NCI-H2107 treated with DMSO at 0.1 percent for 48 hours (cell line): Measurements from ENCODE around the gene PHC1.
A peak's percentile ranks its signal among the peaks of the same experiment; 100 is the strongest.
"Not testable (repeated sequence)": the region's sequence is repeated elsewhere in the genome, so short reads cannot be mapped to it uniquely, and the experiment has no call there.

ENCODE experiments used
- DNase-seq: peaks from one replicate; lab custom pipeline; 2025; ENCODE audit not compliant: unreplicated experiment; lab: John Stamatoyannopoulos, UW

The PHC1 gene

DNA sequence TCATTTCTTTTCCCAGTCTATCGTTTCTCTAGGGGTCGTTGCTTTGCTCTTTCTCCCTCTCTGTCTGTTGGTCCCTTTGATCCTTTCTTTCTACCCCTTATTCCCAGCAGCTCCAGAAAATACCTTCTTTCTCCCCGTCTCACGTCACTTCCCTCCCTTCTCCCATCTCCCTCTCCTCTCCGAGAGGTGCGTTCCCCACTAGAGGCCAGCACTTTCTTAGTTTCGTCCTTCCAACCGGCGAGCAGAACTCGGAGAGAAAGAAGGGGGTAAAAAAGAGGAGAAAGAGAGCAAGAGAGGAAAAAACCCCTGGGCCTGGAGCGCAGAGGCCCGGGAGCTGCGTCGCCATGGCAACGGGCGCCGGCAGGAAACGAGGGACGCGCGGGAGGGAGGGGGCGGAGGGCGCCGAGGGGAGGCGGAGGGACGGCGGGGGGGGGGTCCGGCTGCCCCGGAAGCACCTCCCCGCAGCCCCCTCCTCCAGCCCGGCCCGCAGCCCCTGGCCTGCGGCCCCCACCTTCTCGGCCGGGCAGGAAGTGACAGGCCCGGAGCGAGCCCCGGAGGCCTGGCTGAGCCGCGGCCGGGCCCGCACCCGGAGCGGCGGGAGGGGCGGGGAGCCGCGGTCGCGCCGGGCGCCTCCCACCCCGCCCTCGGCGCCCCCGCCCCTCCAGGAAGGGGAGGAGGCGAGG is at the start of gene PHC1:
TSS of gene PHC1 (plus strand) at position 477 of the 683 bp plus-strand sequence. CDS start 3,169 bp downstream, outside the sequence.
- peak; percentile 77 for DNase-seq

GRCh38 chr12:8866429-8866828 is 47.9 kb upstream of the PHC1 start:
- no peak for DNase-seq

- DNase-seq: no peak
Measured at GRCh38 chr12:8867009-8867408, 47.3 kb upstream of the PHC1 start.

- no peak for DNase-seq
Measured at GRCh38 chr12:8867786-8868185, 46.5 kb upstream of the PHC1 start.

DNA sequence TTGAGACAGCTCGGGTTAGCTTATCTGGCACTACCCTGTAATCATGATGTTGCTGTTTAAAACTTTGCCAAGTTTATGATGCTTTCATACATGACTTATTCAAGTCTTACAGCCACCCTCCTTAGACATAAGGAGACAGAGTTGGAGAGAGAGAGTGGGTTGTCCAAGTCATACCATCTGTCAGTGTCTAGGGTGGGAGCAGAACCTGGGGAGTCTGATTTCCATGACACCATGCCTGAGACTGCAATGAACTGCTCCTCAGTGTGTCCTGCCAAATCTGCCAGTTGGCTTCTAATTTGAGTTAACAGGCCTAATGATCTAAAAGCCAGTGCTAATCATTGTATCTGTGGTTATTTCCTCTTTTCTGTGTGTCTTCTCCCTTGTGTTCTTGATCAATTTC is 43.7 kb upstream of the PHC1 start:
- DNase-seq: no peak

GRCh38 chr12:8871068-8871467 is 43.2 kb upstream of the PHC1 start:
- DNase-seq: no peak

GRCh38 chr12:8876887-8877286 is 37.4 kb upstream of the PHC1 start:
- DNase-seq: no peak

DNA sequence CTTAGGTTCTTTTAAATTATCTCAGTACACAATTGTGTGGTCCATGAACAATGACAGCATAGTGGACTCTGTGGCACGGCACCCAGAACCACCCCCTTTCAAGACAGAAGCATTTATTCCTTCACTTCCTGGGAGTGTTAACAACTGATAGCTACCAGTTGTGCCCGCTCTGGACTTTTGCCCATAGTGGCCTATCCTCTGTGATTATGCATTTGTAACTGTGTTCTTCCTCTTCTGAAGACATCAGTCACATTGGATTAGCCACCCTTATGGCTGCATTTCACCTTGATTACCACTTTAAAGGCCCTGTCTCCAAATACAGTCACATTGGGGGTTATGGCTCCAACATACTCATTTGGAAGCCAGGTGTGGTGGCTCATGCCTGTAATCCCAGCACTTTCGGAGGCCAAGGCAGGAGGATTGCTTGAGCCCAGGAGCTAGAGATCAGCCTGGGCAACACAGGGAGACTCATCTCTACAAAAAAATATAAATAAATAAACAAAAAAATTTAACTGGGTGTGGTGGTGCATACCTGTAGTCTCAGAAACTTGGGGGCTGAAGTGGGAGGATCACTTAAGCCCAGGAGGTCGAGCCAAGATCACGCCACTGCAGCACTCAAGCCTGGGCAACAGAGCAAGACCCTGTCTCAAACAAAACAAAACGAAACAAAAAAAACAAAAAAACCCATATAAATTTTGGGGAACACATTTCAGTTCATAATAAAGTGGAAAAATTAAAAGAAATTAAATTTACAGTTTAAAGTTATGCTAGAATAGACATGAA is 27.6 kb upstream of the PHC1 start:
- no peak for DNase-seq

DNA sequence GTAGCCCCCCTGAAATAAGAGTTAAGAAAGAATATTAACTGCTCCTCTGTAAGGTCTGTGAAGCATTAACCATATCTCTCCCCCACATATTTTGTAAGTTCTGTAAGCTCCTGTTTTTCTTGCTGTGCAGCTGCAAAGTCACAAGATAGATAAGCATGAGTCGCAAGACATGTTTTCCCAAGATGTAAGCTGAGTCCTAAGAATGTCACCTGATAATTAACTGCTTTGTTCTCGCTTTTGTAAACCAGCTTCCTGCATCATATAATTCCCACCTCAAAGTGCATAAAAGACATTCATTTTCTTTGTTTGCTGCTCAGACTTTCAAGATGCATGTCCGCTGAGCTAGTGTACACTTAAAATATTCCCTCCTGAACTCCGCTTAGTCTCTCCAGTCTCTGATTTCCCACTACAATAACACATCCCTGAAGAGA is 27.0 kb upstream of the PHC1 start:
- DNase-seq: no peak

DNA sequence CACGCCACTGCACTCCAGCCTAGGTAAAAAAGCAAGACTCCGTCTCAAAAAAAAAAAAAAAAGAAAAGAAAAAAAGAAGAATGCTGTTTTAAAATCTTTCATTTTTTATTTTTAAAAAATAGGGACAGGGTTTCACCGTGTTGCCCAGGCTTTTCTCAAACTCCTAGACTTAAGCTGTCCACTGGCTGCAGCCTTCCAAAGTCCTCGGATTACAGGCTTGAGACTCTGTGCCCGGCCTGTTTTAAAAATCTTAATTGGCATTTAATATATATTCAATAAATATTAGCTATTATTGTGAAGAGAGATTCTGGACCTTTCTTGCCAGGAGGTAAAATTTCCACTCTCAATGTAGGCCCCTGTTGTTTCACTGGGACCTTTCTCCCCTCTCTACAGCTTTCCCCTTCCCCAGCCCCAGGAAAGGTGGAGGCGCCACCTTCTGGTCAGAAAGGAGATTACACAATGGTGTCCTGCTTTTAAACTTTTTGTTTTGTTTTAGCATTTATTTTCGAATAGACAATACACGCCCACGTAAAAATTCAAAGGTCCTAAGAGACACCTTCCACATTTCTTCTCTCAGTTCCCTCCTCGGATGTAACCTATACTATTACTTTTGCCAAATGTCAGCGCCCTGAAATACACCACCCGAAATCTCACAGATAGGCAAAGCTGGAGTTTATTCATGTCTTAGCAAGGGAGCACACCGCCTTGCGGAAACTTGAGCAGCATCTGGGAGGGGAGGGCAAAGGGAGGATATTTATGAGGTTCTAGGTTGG is 23.8 kb upstream of the PHC1 start:
- peak; percentile 42 for DNase-seq

GRCh38 chr12:8891976-8892375 is 22.3 kb upstream of the PHC1 start:
- DNase-seq: no peak

GRCh38 chr12:8894378-8894777 is 19.9 kb upstream of the PHC1 start:
- no peak for DNase-seq

DNA sequence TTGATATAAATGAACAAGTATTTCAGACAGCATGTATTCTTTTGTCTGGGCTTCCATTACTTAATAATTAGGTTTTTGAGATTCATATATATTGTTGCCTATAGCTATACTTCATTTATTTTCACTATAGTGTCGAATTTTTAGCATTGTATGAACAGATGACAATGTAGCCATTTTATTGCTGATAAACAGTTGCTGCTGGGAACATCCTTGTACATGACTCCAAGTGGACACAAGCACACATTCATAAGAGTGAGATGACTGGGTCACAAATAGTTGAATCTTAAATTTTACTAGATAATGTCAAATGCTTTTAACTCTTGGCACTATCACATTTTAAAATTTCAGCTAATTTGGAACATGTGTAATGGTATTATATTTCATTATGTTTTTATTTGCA is 19.3 kb upstream of the PHC1 start:
- DNase-seq: no peak

GRCh38 chr12:8897081-8897480 is 17.2 kb upstream of the PHC1 start:
- no peak for DNase-seq

DNA sequence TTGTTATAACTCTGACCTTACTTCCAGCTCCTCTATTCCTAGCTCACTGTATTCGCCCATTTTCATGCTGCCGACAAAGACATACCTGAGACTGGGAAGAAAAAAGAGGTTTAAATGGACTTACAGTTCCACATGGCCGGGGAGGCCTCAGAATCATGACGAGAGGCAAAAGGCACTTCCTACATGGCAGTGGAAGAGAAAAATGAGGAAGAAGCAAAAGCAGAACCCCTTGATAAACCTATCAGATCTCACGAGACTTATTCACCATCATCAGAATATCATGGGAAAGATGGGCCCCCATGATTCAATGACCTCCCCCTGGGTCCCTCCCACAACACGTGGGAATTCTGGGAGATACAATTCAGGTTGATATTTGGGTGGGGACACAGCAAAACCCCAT is 14.5 kb upstream of the PHC1 start:
- DNase-seq: no peak

DNA sequence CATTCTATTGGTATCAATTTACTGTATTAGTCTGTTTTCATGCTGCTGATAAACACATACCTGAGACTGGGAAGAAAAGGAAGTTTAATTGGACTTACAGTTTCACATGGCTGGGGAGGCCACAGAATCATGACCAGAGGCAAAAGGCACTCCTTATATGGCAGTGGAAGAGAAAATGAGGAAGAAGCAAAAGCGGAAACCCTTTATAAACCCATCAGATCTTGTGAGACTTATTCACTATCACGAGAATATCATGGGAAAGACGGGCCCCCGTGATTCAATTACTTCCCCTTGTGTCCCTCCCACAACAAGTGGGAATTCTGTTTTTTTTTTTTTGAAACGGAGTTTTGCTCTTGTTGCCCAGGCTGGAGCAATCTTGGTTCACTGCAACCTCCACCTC is 11.6 kb upstream of the PHC1 start:
- DNase-seq: not testable (repeated sequence)

GRCh38 chr12:8903646-8904045 is 10.7 kb upstream of the PHC1 start:
- DNase-seq: no peak

DNA sequence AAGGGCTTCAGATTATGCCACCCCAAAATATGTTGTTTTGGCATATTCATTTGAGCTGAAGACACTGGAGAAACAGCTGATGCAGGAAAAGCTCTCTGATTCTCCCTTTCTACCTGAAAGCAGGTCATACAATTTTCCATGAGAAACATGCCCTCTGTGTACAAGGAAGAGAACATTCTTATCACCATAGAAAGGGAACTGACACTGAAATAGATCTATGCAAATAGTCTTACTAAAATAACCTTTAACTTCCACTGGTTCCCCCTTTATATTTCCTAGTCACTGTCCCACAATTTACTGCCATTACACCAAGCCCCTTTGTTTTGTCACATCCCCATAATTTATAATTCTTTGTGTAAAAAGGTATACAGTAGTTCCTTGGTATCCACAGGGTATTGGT is 9.6 kb upstream of the PHC1 start:
- DNase-seq: no peak

- no peak for DNase-seq
Measured at GRCh38 chr12:8905546-8905945, 8.8 kb upstream of the PHC1 start.

- DNase-seq: no peak
Measured at GRCh38 chr12:8906266-8907180, 7.8 kb upstream of the PHC1 start.

GRCh38 chr12:8907513-8907912 is 6.8 kb upstream of the PHC1 start:
- DNase-seq: no peak
